Measurements from ENCODE around the gene IDH2. TPM values are rescaled to one million over a fixed set of nuclear protein-coding genes. Genes with fewer than 3 reads are reported as not detected.

IDH2 gene
- total RNA-seq (2016; rRNA removed; fragmentation: Illumina TruSeq; extraction: Trizol) (120 and 121 TPM in 2 replicates), polyA plus RNA-seq (2011; rRNA removed) (132 and 145 TPM in 2 replicates), polyA minus RNA-seq (2011; rRNA and poly(A)+ RNA removed; ENCODE audit: low replicate concordance) (34.4 and 160 TPM in 2 replicates), Bru-seq, nascent RNA (percentile 65 among the genes with signal in this experiment), BruChase-seq, experiment 1, labeled RNA remaining after a 6-hour chase (percentile 65 among the genes with signal in this experiment), BruChase-seq, experiment 2, labeled RNA remaining after a 2-hour chase (percentile 57 among the genes with signal in this experiment)
- total RNA-seq (2016; cell fraction: cytosol; rRNA removed; fragmentation: Illumina TruSeq; extraction: Trizol; ENCODE audit: low read depth), result 37.5 and 39.4 TPM in 2 replicates
- total RNA-seq (2016; cell fraction: insoluble cytoplasmic fraction; rRNA removed; fragmentation: Illumina TruSeq; extraction: Trizol), result 108 and 124 TPM in 2 replicates
- total RNA-seq (2016; cell fraction: membrane; rRNA removed; fragmentation: Illumina TruSeq; extraction: Trizol), result 87.3 and 98.2 TPM in 2 replicates
- total RNA-seq (2016; cell fraction: nucleus; rRNA removed; fragmentation: Illumina TruSeq; extraction: Trizol), result 50.6 and 54.5 TPM in 2 replicates
- polyA plus RNA-seq (2011; cell fraction: cytosol; rRNA removed), result 85.2 and 137 TPM in 2 replicates
- polyA plus RNA-seq (2011; cell fraction: nucleus; rRNA removed), result 62.9 and 78.0 TPM in 2 replicates
- polyA plus RNA-seq (2012), result 57.4 and 73.4 TPM in 2 replicates
- 63.2 and 73.9 TPM in 2 replicates for polyA plus RNA-seq (2016; cell fraction: cytosol; fragmentation: Illumina TruSeq; extraction: Trizol; ENCODE audit: low read depth)
- 130 and 145 TPM in 2 replicates for polyA plus RNA-seq (2016; cell fraction: insoluble cytoplasmic fraction; fragmentation: Illumina TruSeq; extraction: Trizol; ENCODE audit: low read depth)
- 84.9 and 106 TPM in 2 replicates for polyA plus RNA-seq (2016; cell fraction: membrane; fragmentation: Illumina TruSeq; extraction: Trizol; ENCODE audit: low read depth)
- 97.9 and 110 TPM in 2 replicates for polyA plus RNA-seq (2016; cell fraction: nucleus; fragmentation: Illumina TruSeq; extraction: Trizol; ENCODE audit: insufficient read depth, low read depth)
- 67.1 and 76.1 TPM in 2 replicates for polyA minus RNA-seq (2011; cell fraction: cytosol; rRNA and poly(A)+ RNA removed)
- polyA minus RNA-seq (2011; cell fraction: nucleus; rRNA and poly(A)+ RNA removed), result 14.7 and 18.4 TPM in 2 replicates
- long read RNA-seq, experiment 1, transcript IDH2-201 (11 exons, 2,694 nt), result major isoform, 280 of 312 reads
- long read RNA-seq, experiment 1, partial matches to known transcripts, result 20 of 312 reads
- long read RNA-seq, experiment 1, other reads (novel, unspliced or antisense), result 9 of 312 reads
- long read RNA-seq, experiment 2, transcript IDH2-201 (11 exons, 2,694 nt), result major isoform, 136 of 184 reads
- long read RNA-seq, experiment 2, partial matches to known transcripts, result 36 of 184 reads
- long read RNA-seq, experiment 2, other reads (novel, unspliced or antisense), result 12 of 184 reads

DNA sequence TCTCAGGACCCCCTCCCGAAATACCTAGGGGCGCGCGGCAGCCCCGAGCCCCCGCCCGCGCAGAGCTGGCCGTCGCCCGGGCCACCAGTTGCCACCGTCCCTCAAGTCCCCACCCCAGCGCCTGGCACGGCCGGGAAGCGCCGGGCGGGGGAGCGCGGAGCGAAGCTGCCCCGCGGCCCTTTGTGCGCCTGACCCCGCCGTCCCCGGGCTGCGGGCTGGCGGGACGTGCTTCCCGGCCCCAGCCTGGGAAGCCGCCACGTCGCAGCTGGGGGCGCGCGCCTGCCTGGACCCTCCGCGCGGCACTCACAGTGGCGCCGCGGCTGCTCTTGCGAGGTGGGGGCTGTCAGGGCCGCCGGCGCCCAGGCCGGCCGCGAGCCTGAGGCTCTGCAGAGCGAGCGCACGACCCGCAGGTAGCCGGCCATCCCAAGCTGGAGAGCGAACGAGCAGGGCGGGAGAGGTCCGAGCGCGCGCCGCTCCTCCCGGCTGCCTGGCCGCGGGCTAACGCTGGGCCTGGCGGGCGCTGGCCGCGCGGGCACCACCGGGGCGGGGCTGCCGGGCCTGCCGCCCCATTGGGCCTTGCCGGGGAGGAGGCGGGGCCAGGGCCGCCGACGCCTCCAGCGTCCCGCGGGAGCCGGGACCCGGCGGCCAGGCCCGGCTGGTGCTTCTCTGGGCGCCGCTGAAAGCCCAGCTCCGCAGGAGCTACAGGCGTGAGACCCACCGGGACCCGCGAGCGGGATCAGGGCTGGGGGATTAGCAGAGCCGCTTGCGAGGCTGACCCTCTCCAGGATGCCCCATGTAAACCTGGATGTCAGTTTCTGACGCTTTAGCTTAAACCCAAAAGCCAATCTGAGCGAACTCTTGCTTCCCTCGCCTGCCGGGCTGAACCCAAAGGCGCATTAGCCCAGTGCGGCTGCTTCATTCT is at the start of gene IDH2:
Gene IDH2, minus strand, starts transcription at position 500 of the 922 bp plus-strand sequence. Its CDS starts 78 bp downstream, at position 422.
- FAIRE-seq, result no peak
- TF ChIP-seq ASH2L (IDR thresholded peaks at IDR 0.05; ENCODE audit: insufficient read length, low read depth, low read length), result peak; percentile 53
- no peak for TF ChIP-seq ZNF850 (CRISPR knock-in tag; conservative IDR thresholded peaks at IDR 0.05)
- no peak for TF ChIP-seq ZNF34 (CRISPR knock-in tag; IDR thresholded peaks at IDR 0.05; ENCODE audit: borderline replicate concordance)
- TF ChIP-seq POLR2A (IDR thresholded peaks at IDR 0.05; ENCODE audit: insufficient read depth in 1 of 2, low read depth in 2 of 2, low read length in 2 of 2), result peak; percentile 80 to 96
- no peak for TF ChIP-seq STAG1 (CRISPR knock-in tag; IDR thresholded peaks at IDR 0.05)
- TF ChIP-seq CHCHD3 (CRISPR knock-in tag; IDR thresholded peaks at IDR 0.05), result 0 out of 2 replicates have a peak, but pooled peaks have one; percentile 6
- TF ChIP-seq ZNF546 (CRISPR knock-in tag; conservative IDR thresholded peaks at IDR 0.05), result 0 out of 2 replicates have a peak, but pooled peaks have one; percentile 48
- TF ChIP-seq POLR2G (IDR thresholded peaks at IDR 0.05; ENCODE audit: low read depth, low read length), result peak; percentile 84
- TF ChIP-seq, protein P1, sequence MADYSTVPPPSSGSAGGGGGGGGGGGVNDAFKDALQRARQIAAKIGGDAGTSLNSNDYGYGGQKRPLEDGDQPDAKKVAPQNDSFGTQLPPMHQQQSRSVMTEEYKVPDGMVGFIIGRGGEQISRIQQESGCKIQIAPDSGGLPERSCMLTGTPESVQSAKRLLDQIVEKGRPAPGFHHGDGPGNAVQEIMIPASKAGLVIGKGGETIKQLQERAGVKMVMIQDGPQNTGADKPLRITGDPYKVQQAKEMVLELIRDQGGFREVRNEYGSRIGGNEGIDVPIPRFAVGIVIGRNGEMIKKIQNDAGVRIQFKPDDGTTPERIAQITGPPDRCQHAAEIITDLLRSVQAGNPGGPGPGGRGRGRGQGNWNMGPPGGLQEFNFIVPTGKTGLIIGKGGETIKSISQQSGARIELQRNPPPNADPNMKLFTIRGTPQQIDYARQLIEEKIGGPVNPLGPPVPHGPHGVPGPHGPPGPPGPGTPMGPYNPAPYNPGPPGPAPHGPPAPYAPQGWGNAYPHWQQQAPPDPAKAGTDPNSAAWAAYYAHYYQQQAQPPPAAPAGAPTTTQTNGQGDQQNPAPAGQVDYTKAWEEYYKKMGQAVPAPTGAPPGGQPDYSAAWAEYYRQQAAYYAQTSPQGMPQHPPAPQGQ (CRISPR knock-in tag; IDR thresholded peaks at IDR 0.05; ENCODE audit: borderline replicate concordance), result no peak
- no peak for TF ChIP-seq ZNF224 (CRISPR knock-in tag; IDR thresholded peaks at IDR 0.05)
- TF ChIP-seq, protein P2, sequence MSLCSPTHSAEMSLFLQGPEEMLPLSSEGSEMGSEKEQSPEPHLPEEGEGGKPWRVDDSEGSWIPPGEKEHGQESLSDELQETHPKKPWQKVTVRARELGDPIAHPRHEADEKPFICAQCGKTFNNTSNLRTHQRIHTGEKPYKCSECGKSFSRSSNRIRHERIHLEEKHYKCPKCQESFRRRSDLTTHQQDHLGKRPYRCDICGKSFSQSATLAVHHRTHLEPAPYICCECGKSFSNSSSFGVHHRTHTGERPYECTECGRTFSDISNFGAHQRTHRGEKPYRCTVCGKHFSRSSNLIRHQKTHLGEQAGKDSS (CRISPR knock-in tag; IDR thresholded peaks at IDR 0.05; ENCODE audit: borderline replicate concordance, low read depth), result no peak; the same call in 1 of the 2 replicates
- TF ChIP-seq SNRNP70 (IDR thresholded peaks at IDR 0.05; ENCODE audit: low read depth, low read length), result no peak
- TF ChIP-seq MED1 (CRISPR knock-in tag; IDR thresholded peaks at IDR 0.05), result 0 out of 2 replicates have a peak, but pooled peaks have one; percentile 19

More for the DNA sequence above, at the start of gene IDH2:
- Histone ChIP-seq H4K20me1 (ENCODE audit: insufficient read depth, low read length) (peaks cover 10% of the 10 kb centered on the region; the same call in 1 of the 2 replicates), H3K27me3 (ENCODE audit: control insufficient read depth in 1 of 2, insufficient read depth in 2 of 2, low read length in 2 of 2) (peaks cover 0 to 1% of the 10 kb centered on the region in 2 experiments; a peak in 1 of 5 replicates), H2AFZ (ENCODE audit: low read length) (peak within 1 kb of the TSS; percentile 64), H3K36me3 (replicated peaks in 1 of 2; ENCODE audit: control insufficient read depth in 1 of 2, insufficient read depth in 2 of 2, low read length in 2 of 2) (no peaks in the 10 kb centered on the region), H3K9me3 (ENCODE audit: low read length) (no peaks in the 10 kb centered on the region), H3K4me3 (replicated peaks in 1 of 3; ENCODE audit: insufficient read depth in 1 of 3, low read depth in 2 of 3, low read length in 3 of 3) (peak within 1 kb of the TSS; percentile 76 to 84 (median 77)), H3K27ac (ENCODE audit: extremely low read length, insufficient read depth, low read length) (peak within 1 kb of the TSS; percentile 76), H3K4me2 (ENCODE audit: low read depth, low read length) (peak within 1 kb of the TSS; percentile 85), H3K4me1 (ENCODE audit: insufficient read depth, low read length) (peaks cover 79% of the 10 kb centered on the region), H3K9ac (ENCODE audit: insufficient read depth, low read depth, low read length) (peak within 1 kb of the TSS; percentile 80), H3K79me2 (ENCODE audit: insufficient read depth, low read length) (peaks cover 7% of the 10 kb centered on the region)
- no TSS peak for BruUV-seq (replicated peaks)
- ChIA-PET POLR2A (interaction anchor here (0.7 to 2.1 kb wide), 9 partner anchors 8 to 189 kb away, joined by 3 to 7 read pairs (median 5); partner anchors contain the start of genes ARPIN and NGRN), CTCF (ENCODE audit: low intra/inter-chr PET ratio, low total read pairs) (no interaction called here)
- WGBS (ENCODE audit: low lambda C conversion rate), result 3% methylated on average over 14 of the region's 104 CpGs
- in situ Hi-C loops (cut with HindIII; ENCODE audit: extremely low pct_ligation_motif_present, low pct_unique_long_range_greater_than_20kb) (no loop called here), intact Hi-C loops (cut with micrococcal nuclease; ENCODE audit: unreplicated experiment) (no loop called here)
- DNase-seq (ENCODE audit: low spot score) (peak; percentile 48), ATAC-seq (peak; percentile 92)
